GM10847 (cell line): ENCODE results near the gene PLCXD3.

Experiments used
- POLR2A ChIP-seq: IDR thresholded peaks from 2 replicates; pipeline ENCODE4 v1.6.1; 2011; ENCODE audit not compliant: insufficient read length; ENCODE audit errors: extremely low read depth

The PLCXD3 gene

DNA sequence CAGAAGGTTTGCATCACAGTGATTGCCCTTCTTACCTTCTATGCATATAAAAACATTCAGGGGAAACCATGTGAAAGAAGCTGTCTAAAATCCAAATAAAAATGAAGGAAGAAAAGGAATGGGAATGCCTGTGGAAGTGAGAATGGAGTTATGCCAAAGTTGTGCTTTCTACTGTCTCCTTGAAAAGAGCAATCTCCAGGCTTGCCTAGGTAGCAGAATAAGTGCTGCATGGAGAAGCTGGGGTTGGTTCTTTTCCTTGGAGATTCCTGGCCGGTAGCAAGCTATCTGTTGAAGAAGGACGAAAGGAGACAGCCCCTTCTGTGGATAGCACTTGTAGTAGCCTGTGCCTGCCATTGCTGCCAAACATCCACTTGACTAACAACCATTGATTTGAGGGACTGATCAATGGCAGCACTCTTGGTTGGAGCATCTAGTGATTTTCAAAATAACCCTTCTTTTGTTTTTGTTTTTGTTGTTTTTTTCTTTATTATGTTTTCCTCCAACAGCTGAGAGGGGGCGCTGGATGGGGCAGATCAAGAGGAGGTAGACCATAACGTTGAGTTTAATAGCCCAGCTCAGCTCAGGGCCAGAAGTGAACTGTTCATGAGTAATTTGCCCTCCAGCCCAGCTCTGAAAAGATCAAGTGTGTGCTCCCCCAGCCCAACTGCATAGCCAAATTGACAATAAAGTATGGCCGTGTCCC is 1.6 kb downstream of the PLCXD3 start:
- TF ChIP-seq POLR2A: no peak

DNA sequence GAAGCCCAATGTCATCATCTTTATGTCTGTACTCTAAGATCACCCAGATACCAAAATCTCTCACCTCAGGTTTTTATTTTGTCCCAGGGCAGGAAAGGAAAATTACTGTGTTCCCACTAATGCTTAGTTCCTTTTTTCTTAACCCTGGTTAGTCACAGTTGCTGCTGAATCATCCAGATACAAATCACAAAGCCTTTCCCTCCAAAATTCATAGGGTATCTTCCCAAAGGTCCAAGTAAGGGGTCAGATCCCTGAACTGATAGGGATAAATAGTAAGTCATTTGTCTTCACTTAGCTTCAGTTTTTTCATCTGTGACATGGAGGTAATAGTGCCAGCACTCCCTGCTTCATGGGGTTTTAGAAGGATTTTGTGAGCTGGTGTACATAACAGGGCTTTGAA is 2.2 kb downstream of the PLCXD3 start:
- TF ChIP-seq POLR2A: no peak

DNA sequence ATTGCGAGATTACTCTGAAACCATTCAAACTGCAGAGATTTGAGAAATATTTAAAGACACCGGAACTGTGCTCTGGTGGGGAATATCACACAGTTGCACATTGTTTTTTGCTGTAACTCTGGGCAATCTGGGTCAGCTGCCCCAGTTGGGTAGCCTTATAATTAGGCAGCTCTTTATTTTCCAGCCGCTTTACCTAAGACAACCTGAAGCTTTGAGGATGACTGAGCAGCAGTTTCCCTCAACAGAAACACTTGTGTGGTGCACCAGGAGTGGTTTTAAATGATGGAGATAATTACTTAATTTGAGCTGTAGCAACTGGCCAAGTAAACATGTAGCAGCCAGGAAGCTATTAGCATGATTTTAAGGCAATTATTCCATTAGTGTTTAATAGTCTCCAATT is 2.9 kb downstream of the PLCXD3 start:
- no peak for TF ChIP-seq POLR2A

DNA sequence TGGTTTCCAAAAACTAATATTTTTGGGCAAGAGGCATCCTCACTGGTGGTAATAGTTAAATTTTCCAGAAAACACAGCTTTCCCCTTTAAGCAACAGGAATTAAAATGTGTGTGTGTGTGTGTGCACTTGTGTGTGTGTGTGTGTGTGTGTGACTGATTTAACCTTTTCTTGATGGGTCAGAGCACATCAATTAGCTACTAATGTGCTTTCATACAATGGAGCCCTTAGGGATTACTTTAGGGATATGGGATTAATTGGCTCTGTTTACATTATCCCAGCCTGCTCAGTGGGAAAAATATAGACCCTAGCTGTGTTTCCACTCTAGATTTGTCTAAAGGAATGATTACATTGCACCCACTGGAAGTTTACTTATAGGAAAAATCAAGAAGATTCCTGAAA is 6.5 kb downstream of the PLCXD3 start:
- TF ChIP-seq POLR2A: no peak

DNA sequence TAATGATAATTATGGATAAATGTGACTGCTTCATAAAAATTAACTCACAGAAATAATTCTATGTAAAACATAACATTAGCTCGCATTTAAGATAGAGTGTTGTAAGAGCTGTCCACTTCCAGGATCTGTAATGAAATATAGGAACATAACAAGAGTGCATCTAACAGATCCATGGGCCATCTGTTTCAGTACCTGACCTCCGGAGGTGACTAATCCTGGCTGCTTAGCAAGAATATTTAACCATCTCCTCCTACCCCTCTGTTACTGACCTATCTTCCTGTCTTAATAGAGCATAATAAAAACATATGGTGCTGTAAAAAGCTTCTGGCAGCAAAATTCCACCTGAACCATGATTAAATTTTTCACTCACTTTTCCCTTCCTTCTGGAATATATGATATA is 7.1 kb downstream of the PLCXD3 start:
- TF ChIP-seq POLR2A: no peak

DNA sequence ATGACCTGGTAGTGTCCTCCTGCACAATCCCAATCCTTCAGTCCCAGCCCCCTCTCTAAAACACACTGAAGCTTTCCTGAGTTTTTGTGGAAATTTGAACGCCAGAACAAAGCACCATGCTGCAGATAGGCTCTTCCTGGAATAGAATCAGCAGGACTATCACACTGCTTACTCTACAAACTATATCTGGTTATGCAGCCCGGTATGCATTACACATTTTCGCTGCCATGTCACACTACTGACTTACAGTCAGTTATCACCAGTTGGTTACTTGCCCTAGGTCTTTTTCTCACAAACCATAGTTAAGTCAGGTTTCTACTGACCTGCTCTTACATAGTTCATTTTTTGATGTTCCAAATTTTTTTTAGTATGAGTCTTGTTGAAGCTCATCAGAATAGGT is 24.9 kb downstream of the PLCXD3 start:
- no peak for TF ChIP-seq POLR2A

DNA sequence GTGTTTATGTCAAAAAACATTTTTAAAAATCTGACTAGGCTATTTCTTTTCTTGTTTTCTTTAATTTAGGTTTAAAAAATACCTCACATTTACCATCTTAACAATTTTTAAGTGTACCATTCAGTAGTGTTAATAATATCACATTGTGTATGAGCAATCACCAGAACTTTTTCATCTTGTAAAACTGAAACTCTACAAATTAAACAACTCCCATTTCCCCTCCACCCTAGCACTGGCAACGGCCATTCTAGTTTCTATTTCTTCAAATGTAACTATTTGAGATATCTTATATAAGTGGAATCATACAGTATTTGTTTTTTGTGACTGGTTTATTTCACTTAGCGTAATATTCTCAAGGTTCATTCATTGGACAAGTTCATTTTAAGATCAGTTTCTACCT is 27.7 kb downstream of the PLCXD3 start:
- no peak for TF ChIP-seq POLR2A

DNA sequence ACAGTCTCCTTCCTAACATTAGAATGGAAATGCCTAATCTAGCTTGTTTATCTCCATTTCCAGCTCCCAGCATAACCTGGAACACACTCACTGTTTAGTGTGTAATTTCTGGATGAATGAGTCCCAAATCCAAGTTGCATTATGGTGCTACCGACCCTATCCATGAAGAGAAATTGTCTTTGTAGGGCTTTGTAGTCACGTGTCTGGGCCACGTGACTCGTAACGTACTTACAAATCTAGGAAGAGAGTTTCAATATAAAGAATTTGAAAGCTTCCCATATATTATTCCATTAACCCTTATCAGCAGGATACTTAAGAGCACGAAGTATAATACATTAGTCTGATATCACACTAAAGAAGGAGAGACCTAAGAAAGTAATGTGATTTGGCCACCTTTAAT is 28.2 kb downstream of the PLCXD3 start:
- TF ChIP-seq POLR2A: no peak

DNA sequence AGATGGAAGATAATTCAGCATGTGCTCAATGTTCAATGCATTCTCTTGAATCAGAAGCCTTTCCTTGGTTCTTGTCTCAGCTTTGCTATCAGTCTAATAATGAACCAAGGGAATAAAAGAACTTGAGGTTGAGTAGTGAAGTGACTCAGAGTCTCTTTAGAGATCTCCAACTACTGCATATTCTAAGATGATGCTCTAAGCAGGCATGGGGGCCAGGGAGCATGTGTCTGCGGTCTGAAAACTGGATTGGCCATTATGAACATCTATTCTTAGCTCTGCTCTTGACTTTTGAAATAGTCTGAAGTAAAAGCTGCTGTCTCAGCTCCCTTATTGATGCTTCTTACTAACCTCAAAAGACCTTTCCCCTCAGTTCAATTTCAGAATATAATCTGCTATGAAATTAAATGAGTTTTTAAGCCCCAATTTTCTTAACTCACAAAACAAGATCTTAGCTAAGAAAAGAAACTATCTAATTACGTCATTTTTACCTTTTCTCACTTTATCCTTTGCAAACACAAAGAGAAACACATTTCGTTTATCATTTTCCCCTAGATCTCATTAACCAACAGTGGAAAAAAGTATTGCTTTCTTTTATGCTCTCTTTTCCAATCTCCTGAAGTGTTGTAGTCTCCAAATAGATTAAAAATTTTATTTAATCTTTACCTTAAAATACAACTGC is 44.8 kb downstream of the PLCXD3 start:
- no peak for TF ChIP-seq POLR2A

DNA sequence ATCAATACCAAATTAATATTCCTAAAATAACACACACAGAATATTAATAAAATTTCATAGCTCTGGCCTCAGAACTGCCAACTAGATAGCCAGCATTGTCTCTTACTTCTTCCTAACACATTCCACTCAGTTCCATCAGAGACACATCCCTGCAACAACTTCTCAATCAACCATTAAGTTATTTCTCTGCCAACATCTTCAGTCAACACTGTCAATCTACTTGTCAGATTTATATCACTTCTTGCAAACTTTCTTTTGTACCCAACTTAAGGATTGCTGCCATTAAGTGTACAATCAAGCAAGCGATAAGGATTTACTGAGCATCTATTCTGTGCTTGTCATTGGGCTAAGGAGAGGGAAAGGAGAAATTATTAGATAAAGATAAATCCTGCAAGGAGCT is 50.8 kb downstream of the PLCXD3 start:
- no peak for TF ChIP-seq POLR2A

DNA sequence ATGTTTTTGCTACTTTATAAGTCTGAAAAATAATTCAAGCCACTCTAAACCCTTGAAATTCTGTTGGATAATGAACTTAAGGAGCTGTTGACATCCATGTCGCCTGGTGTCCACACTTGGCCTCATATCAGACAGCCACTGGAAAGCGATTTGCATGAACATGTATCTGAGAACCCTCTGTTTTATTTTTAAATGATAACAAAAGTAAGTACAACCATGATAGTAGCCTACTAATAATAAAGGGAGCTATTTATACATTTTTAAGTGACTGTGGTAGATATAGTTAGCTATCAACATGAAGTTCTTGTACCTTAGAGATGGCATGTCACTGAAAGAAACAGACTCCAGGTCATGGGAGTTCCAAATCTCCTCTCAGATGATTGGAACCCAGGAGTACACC is 53.3 kb downstream of the PLCXD3 start:
- TF ChIP-seq POLR2A: no peak

DNA sequence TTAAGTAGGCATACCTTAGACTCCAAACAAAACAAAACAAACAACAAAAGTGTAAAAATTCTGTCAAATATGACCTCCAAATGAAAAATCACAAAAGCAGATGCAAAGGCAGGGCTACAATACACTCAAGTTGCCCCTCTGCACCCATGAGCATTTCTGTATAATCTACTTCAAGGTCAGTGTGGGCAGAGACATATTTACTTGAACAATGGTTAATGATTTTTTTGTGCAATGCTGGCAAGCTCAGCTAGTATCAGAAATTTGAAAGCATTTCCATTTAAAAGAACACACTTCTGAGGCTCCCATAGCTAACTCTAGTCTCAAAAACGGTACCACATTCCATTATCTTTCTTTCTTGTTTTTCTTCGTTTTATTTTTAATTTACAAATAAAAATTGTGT is 57.9 kb downstream of the PLCXD3 start:
- TF ChIP-seq POLR2A: no peak

DNA sequence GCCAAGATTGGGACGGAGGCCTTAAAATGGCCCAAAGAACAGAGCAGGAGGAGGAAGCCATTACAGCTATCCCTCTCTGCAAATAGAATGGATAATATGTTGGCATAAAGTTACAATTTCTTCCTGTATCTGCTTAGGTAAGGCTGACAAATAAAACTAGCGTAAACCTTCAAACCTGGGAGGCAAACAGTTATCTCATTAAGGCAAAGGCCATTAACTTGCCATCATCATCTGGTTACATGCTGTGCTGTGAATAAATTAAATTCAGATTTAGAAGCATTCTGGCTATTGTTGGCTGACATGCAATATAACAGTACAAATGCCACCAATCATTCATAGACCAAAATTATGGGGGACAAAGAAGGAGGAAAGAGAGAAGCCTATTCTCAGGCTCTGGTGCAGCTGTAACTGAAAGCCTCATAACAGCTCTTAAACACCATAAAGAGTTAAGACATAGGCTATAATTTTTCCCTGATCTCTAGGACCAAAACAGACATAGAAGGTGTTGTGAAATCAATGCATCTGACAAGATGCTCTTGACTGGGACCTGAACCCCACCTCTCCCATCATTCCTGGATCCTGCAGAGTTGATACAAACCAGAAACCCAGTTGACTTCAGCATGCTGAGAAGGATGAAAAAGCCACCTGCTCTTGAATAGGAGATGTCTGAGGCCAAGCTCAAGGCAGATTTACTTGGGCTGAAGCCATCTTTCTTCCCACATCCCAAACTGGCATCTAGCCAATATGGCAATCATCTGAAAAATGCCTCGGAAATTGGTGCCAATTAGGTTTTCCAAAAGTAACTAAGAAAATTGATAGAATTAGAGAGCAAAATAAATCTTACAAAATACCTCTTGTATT is 62.5 kb downstream of the PLCXD3 start:
- TF ChIP-seq POLR2A: no peak

DNA sequence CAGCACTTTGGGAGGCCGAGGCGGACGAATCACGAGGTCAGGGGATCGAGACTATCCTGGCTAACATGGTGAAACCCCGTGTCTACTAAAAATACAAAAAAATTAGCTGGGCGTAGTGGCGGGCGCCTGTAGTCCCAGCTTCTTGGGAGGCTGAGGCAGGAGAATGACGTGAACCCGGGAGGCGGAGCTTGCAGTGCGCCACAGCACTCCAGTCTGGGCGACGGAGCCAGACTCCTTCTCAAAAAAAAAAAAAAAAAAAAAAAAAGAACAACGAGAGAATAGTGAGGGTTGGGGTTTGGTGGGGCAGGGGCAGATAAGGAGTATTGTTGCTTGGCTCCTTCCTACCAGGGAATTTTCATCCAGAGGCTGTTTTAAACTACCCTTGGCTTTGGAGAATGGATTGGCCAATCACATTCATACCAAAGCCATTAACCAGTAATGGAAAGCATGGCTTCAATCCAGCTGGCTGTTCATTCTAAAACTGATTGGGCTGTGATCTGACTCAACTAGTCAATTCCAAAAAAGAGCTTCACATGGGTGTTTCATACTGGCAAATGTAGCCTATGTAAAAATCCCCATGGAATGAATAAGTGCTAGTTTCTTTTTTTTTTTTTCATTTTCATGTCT is 64.4 kb downstream of the PLCXD3 start:
- no peak for TF ChIP-seq POLR2A

DNA sequence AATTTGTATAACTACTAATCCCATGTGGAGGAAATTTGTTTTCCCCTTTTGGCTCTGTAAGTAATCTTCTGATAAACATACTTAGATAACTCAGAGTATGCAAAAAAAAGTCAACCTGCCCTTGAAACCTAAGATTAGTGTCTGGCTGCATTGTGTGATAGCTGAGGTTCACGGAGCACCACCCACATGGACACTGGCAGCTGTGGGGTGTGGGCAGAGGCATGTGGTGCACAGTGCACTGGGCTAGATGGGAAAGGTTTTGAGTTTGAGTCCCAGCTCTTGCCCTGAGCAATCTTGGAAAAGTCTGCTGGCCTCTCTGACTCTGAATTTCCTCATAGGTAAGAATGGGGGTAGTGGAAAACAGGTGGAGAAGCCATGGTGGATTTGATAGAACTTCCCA is 75.1 kb downstream of the PLCXD3 start:
- no peak for TF ChIP-seq POLR2A

DNA sequence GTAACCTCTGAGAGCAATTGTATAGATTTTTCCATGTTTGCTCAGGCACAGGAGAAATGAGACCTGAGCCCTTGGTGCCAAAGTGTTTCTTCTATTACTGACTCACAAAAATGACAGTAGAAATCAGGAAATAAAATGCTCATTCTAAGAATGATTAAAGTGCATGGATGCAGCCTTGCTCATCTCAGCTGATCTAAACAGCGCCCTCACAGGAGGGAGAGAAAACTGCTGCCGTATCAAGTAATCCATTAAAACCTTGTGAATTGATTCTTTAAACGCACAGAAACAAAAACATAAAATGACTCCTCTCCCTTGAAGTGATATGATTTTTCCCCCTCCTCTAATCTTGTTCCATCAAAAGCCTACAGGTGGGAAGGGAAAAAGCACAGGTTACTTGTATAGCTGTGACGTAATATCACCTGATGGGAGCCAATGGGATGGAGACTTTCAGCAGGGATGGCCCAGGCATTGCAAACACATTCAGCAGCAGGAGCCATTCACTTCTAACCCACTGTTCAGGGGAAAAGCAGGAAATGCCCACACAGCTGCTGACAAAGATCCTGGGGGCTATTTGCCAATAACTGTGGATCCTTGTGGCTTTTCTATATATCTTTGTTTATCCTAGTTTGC is 76.7 kb downstream of the PLCXD3 start:
- no peak for TF ChIP-seq POLR2A
